ENCODE results near the gene RGS18.

Gene RGS18

GRCh38 chr1:192147221-192147620 lies 11.0 kb upstream of the RGS18 start:
- H3K27ac ChIP-seq, result no peak overlapping the region

GRCh38 chr1:192147696-192148095 lies 10.6 kb upstream of the RGS18 start:
- no peaks in the 10 kb centered on the region for H3K79me2 ChIP-seq (ENCODE audit: insufficient read depth, low read depth)
- TF ChIP-seq, protein P1, sequence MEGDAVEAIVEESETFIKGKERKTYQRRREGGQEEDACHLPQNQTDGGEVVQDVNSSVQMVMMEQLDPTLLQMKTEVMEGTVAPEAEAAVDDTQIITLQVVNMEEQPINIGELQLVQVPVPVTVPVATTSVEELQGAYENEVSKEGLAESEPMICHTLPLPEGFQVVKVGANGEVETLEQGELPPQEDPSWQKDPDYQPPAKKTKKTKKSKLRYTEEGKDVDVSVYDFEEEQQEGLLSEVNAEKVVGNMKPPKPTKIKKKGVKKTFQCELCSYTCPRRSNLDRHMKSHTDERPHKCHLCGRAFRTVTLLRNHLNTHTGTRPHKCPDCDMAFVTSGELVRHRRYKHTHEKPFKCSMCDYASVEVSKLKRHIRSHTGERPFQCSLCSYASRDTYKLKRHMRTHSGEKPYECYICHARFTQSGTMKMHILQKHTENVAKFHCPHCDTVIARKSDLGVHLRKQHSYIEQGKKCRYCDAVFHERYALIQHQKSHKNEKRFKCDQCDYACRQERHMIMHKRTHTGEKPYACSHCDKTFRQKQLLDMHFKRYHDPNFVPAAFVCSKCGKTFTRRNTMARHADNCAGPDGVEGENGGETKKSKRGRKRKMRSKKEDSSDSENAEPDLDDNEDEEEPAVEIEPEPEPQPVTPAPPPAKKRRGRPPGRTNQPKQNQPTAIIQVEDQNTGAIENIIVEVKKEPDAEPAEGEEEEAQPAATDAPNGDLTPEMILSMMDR (conservative IDR thresholded peaks at IDR 0.05; ENCODE audit: low read depth, low read length), result no peak
- no peaks in the 10 kb centered on the region for H3K4me1 ChIP-seq (ENCODE audit: low read depth, poor library complexity, severe bottlenecking)
- H2AFZ ChIP-seq (ENCODE audit: low read depth), result no peak overlapping the region
- H3K9ac ChIP-seq, result no peak overlapping the region
- no peak overlapping the region for H3K4me3 ChIP-seq (IDR thresholded peaks at IDR 0.05; ENCODE audit: insufficient read depth, low read depth, low read length)
- no peak overlapping the region for H3K4me2 ChIP-seq
- no peaks in the 10 kb centered on the region for H3K27me3 ChIP-seq (ENCODE audit: insufficient read depth, low read depth)
- H4K20me1 ChIP-seq (ENCODE audit: insufficient read depth), result no peaks in the 10 kb centered on the region
- no peaks in the 10 kb centered on the region for H3K36me3 ChIP-seq (ENCODE audit: insufficient read depth)
- H3K27ac ChIP-seq, result no peak overlapping the region

More at GRCh38 chr1:192147221-192147620, 11.0 kb upstream of the RGS18 start:
- no peaks in the 10 kb centered on the region for H3K4me1 ChIP-seq (ENCODE audit: low read depth, poor library complexity, severe bottlenecking)
- no peaks in the 10 kb centered on the region for H3K36me3 ChIP-seq (ENCODE audit: insufficient read depth)
- no peak overlapping the region for H3K4me3 ChIP-seq (IDR thresholded peaks at IDR 0.05; ENCODE audit: insufficient read depth, low read depth, low read length)
- H3K4me2 ChIP-seq, result no peak overlapping the region
- no peaks in the 10 kb centered on the region for H3K27me3 ChIP-seq (ENCODE audit: insufficient read depth, low read depth)
- no peaks in the 10 kb centered on the region for H3K79me2 ChIP-seq (ENCODE audit: insufficient read depth, low read depth)
- TF ChIP-seq, protein P1 (conservative IDR thresholded peaks at IDR 0.05; ENCODE audit: low read depth, low read length), result no peak
- no peak overlapping the region for H3K9ac ChIP-seq
- no peaks in the 10 kb centered on the region for H4K20me1 ChIP-seq (ENCODE audit: insufficient read depth)
- no peak overlapping the region for H2AFZ ChIP-seq (ENCODE audit: low read depth)

DNA sequence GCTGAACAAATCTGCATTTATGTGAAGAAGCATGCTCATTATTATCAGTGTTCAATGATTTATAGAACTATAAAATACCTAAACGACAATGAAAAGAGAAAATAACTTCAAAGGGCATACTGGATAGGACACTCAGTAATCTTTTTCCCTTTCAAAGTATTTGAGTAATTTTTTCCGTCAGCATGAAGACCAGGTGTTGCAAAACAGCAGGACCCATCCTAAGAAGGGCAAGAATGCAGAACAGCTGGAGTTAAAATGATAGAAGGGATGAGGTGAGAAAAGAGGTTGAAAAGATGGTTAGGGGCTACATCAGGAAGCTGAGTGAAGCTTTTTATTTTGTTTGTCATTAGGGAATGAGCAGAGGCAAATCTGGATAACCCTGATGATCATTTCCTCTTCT lies 7.1 kb upstream of the RGS18 start:
- Histone ChIP-seq H3K27ac (no peak overlapping the region), H3K4me3 (IDR thresholded peaks at IDR 0.05; ENCODE audit: insufficient read depth, low read depth, low read length) (no peak overlapping the region), H3K4me2 (no peak overlapping the region), H2AFZ (ENCODE audit: low read depth) (no peak overlapping the region), H3K79me2 (ENCODE audit: insufficient read depth, low read depth) (no peaks in the 10 kb centered on the region), H3K4me1 (ENCODE audit: low read depth, poor library complexity, severe bottlenecking) (no peaks in the 10 kb centered on the region), H3K36me3 (ENCODE audit: insufficient read depth) (no peaks in the 10 kb centered on the region), H4K20me1 (ENCODE audit: insufficient read depth) (no peaks in the 10 kb centered on the region), H3K9ac (no peak overlapping the region), H3K27me3 (ENCODE audit: insufficient read depth, low read depth) (no peaks in the 10 kb centered on the region)
- TF ChIP-seq, protein P1 (conservative IDR thresholded peaks at IDR 0.05; ENCODE audit: low read depth, low read length), result no peak

GRCh38 chr1:192153276-192153675 lies 5.0 kb upstream of the RGS18 start:
- no peaks in the 10 kb centered on the region for H3K36me3 ChIP-seq (ENCODE audit: insufficient read depth)
- H3K27ac ChIP-seq, result no peak overlapping the region
- no peak overlapping the region for H3K4me2 ChIP-seq
- H3K9ac ChIP-seq, result no peak overlapping the region
- TF ChIP-seq, protein P1 (conservative IDR thresholded peaks at IDR 0.05; ENCODE audit: low read depth, low read length), result no peak
- H3K4me3 ChIP-seq (IDR thresholded peaks at IDR 0.05; ENCODE audit: insufficient read depth, low read depth, low read length), result no peak overlapping the region
- H3K27me3 ChIP-seq (ENCODE audit: insufficient read depth, low read depth), result no peaks in the 10 kb centered on the region
- no peaks in the 10 kb centered on the region for H3K79me2 ChIP-seq (ENCODE audit: insufficient read depth, low read depth)
- H4K20me1 ChIP-seq (ENCODE audit: insufficient read depth), result no peaks in the 10 kb centered on the region
- H3K4me1 ChIP-seq (ENCODE audit: low read depth, poor library complexity, severe bottlenecking), result no peaks in the 10 kb centered on the region
- H2AFZ ChIP-seq (ENCODE audit: low read depth), result no peak overlapping the region
